HCT116 (cell line): ENCODE results near the gene SAXO2. TPM values are rescaled to one million over a fixed set of nuclear protein-coding genes. Genes with fewer than 3 reads are reported as not detected.
"Not testable (repeated sequence)": the region's sequence is repeated elsewhere in the genome, so short reads cannot be mapped to it uniquely, and the experiment has no call there.

Source experiments
- ATAC-seq: fragments of 200-7000 bp; cut with Tn5 transposase; 2 replicates; pipeline ENCODE4 v1.9.1; 2020; ENCODE audit warnings: mild to moderate bottlenecking, moderate library complexity
- BruUV-seq: library from RNA; stranded (reverse); fragments of 400-500 nt; replicated peaks from 2 replicates; lab custom pipeline; 2021; lab: Mats Ljungman, UMichigan
- CTCF ChIA-PET: fragments of 300-600 bp; sonication (Branson Sonifier 250); formaldehyde crosslinking; loops from one replicate; lab custom pipeline; 2021; ENCODE audit warnings: antibody characterized with exemption; lab: Charles Lee
- POLR2A ChIA-PET: fragments of 300-600, 350-600 bp; sonication (Branson Sonifier 250); formaldehyde crosslinking; loops from one replicate; lab custom pipeline; 2021; ENCODE audit warnings: antibody characterized with exemption; lab: Charles Lee
- RAD21 ChIA-PET, 2 experiments: fragments of 300-600 bp; sonication (Branson Sonifier 250); formaldehyde crosslinking; loops; one replicate each; lab custom pipeline; 2023; ENCODE audit warnings: low total read pairs in 2 of 2; ENCODE audit not compliant: uncharacterized antibody in 2 of 2, unreplicated experiment in 2 of 2, low non-redundant PET in 1 of 2; lab: Charles Lee
- DNase-seq: peaks from one replicate; pipeline ENCODE4 v3.0.0-alpha.2; 2010; ENCODE audit warnings: low read depth, low spot score
- H2AFZ ChIP-seq: fragments of 200-600 bp; shearing (Covaris generic), sonication (generic); 2 replicates; pipeline ENCODE4 v1.6.1; 2017; ENCODE audit warnings: low read depth, mixed run types, mixed read lengths, antibody characterized with exemption, low read length; ENCODE audit not compliant: poor library complexity, severe bottlenecking
- H3K27ac ChIP-seq: 2 replicates; pipeline ENCODE4 v1.5.1; 2012; ENCODE audit warnings: low read depth, low read length
- H3K27me3 ChIP-seq: fragments of 200-600 bp; sonication (generic); 2 replicates; pipeline ENCODE4 v1.6.1; 2016; ENCODE audit warnings: mixed run types, low read length, mixed read lengths; ENCODE audit not compliant: insufficient read depth
- H3K36me3 ChIP-seq, 2 experiments: fragments of 200-500 bp in 1 of 2; fragments of 200-600 bp in 1 of 2; sonication (Bioruptor generic) in 1 of 2; sonication (generic) in 1 of 2; 2 replicates each; pipeline versions ENCODE4 v1.5.1 to v1.6.1; 2014 to 2016; ENCODE audit warnings: low read length in 2 of 2, inconsistent platforms in 1 of 2, mixed read lengths in 1 of 2, mixed run types in 1 of 2; ENCODE audit not compliant: insufficient read depth in 2 of 2, control insufficient read depth in 1 of 2
- H3K4me1 ChIP-seq, 2 experiments: fragments of 200-600 bp in 1 of 2; sonication (generic) in 1 of 2; 2 replicates each; pipeline versions ENCODE4 v1.5.1 to v1.6.1; 2012 to 2017; ENCODE audit warnings: low read length in 2 of 2, inconsistent platforms in 1 of 2, mild to moderate bottlenecking in 1 of 2, mixed read lengths in 1 of 2, mixed run types in 1 of 2, moderate library complexity in 1 of 2; ENCODE audit not compliant: insufficient read depth in 2 of 2, control insufficient read depth in 1 of 2
- H3K4me2 ChIP-seq: fragments of 200-600 bp; sonication (generic); 2 replicates; pipeline ENCODE4 v1.6.1; 2017; ENCODE audit warnings: mixed run types, low read length, mixed read lengths
- H3K4me3 ChIP-seq, 2 experiments: fragments of 200-600 bp in 1 of 2; sonication (generic) in 1 of 2; replicated peaks in 1 of 2; 2 replicates each; pipeline ENCODE4 v1.5.1; 2011 to 2016; ENCODE audit warnings: low read length in 2 of 2, control low read depth in 1 of 2, low read depth in 1 of 2, mild to moderate bottlenecking in 1 of 2, mixed read lengths in 1 of 2, mixed run types in 1 of 2
- H3K79me2 ChIP-seq: fragments of 200-600 bp; sonication (generic); 2 replicates; pipeline ENCODE4 v1.6.1; 2017; ENCODE audit warnings: mild to moderate bottlenecking, mixed run types, low read length, moderate library complexity, mixed read lengths; ENCODE audit not compliant: insufficient read depth
- H3K9ac ChIP-seq: fragments of 200-600 bp; sonication (generic); 2 replicates; pipeline ENCODE4 v1.6.1; 2016; ENCODE audit warnings: low read length, mixed read lengths
- H3K9me2 ChIP-seq: fragments of 200-600 bp; sonication (generic), shearing (Covaris generic); 2 replicates; pipeline ENCODE4 v1.6.1; 2017; ENCODE audit warnings: mixed run types, mild to moderate bottlenecking, moderate library complexity; ENCODE audit not compliant: insufficient read depth
- H3K9me3 ChIP-seq, 2 experiments: fragments of 200-500 bp in 1 of 2; fragments of 200-600 bp in 1 of 2; sonication (Bioruptor generic) in 1 of 2; sonication (generic) in 1 of 2; 2 replicates each; pipeline ENCODE4 v1.6.1; 2014 to 2017; ENCODE audit warnings: low read length in 2 of 2, mixed read lengths in 2 of 2, inconsistent platforms in 1 of 2, low read depth in 1 of 2, mild to moderate bottlenecking in 1 of 2, mixed run types in 1 of 2, moderate library complexity in 1 of 2; ENCODE audit not compliant: control insufficient read depth in 1 of 2, insufficient read depth in 1 of 2
- H4K20me1 ChIP-seq: fragments of 200-600 bp; sonication (generic), shearing (Covaris generic); 2 replicates; pipeline ENCODE4 v1.6.1; 2017; ENCODE audit warnings: mixed run types, mild to moderate bottlenecking, moderate library complexity; ENCODE audit not compliant: insufficient read depth
- JUND ChIP-seq: IDR thresholded peaks from 2 replicates; pipeline ENCODE4 v1.6.1; 2012
- intact Hi-C: fragments of 100-400 bp; cut with micrococcal nuclease; formaldehyde crosslinking; loops from 2 replicates; pipeline ENCODE4 v1.10.0; 2022
- total RNA-seq: library from RNA; stranded (reverse); gene quantifications from one replicate; pipeline ENCODE4 v1.2.1, GENCODE V29; 2021; ENCODE audit not compliant: unreplicated experiment
- TF ChIP-seq, protein P1 (sequence below): IDR thresholded peaks from 2 replicates; pipeline ENCODE4 v1.6.1; 2012; ENCODE audit warnings: low read depth
- TF ChIP-seq, protein P2 (sequence below): IDR thresholded peaks from 2 replicates; pipeline ENCODE4 v1.6.1; 2012
- TF ChIP-seq, protein P3 (sequence below): IDR thresholded peaks from 2 replicates; pipeline ENCODE4 v1.6.1; 2012

SAXO2 gene
- total RNA-seq, 1 experiment from 2014 or later: 5.7 TPM

DNA sequence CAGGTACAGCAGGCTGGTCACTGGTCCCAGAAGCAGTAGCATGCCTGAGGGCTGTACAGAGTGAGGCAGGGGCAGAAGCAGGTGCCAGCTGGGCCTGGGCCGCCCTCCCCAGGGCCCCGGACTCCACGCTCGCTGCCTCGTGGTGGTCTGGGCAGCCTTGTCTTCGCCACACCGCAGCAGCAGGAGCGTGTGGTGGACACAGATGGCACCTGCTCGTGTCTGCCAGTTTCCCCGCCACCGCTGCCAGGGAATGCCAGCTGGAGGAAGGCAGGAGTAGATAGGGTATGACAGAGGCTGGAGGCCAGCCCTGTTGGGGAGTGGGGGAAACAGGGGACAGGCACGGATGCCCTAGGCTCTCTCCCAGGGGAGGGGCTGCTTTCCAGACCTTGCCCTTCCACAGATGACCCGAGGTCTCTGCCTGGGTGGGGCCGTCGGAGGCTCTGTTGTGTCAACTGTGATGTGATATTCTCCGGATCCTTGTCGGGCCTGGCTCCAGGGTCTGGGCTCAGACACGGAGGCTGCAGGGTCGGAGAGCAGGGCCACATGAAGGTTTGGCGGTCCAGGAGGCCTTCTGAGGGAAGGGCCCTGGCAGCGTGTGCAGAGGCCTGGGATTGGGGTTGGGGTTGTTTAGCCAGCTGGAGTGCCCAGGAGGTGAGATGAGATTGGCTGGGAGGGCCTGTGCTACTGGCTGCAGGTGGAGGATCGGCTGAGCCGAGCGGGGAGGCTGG, 53.1 kb downstream of the SAXO2 start:
- Histone ChIP-seq H2AFZ (no peak overlapping the region), H3K4me1 (no peaks in the 10 kb centered on the region), H3K9ac (no peak overlapping the region), H3K27ac (no peak overlapping the region), H3K4me3 (no peak overlapping the region), H3K36me3 (no peaks in the 10 kb centered on the region), H3K9me3 (no peaks in the 10 kb centered on the region), H3K9me2 (no peaks in the 10 kb centered on the region), H4K20me1 (no peaks in the 10 kb centered on the region), H3K4me2 (no peak overlapping the region), H3K27me3 (no peaks in the 10 kb centered on the region), H3K79me2 (no peaks in the 10 kb centered on the region)
- DNase-seq (no peak), ATAC-seq (no peak)
- TF ChIP-seq, protein P1, sequence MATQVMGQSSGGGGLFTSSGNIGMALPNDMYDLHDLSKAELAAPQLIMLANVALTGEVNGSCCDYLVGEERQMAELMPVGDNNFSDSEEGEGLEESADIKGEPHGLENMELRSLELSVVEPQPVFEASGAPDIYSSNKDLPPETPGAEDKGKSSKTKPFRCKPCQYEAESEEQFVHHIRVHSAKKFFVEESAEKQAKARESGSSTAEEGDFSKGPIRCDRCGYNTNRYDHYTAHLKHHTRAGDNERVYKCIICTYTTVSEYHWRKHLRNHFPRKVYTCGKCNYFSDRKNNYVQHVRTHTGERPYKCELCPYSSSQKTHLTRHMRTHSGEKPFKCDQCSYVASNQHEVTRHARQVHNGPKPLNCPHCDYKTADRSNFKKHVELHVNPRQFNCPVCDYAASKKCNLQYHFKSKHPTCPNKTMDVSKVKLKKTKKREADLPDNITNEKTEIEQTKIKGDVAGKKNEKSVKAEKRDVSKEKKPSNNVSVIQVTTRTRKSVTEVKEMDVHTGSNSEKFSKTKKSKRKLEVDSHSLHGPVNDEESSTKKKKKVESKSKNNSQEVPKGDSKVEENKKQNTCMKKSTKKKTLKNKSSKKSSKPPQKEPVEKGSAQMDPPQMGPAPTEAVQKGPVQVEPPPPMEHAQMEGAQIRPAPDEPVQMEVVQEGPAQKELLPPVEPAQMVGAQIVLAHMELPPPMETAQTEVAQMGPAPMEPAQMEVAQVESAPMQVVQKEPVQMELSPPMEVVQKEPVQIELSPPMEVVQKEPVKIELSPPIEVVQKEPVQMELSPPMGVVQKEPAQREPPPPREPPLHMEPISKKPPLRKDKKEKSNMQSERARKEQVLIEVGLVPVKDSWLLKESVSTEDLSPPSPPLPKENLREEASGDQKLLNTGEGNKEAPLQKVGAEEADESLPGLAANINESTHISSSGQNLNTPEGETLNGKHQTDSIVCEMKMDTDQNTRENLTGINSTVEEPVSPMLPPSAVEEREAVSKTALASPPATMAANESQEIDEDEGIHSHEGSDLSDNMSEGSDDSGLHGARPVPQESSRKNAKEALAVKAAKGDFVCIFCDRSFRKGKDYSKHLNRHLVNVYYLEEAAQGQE: no peak
- TF ChIP-seq JUND: no peak
- TF ChIP-seq, protein P2, sequence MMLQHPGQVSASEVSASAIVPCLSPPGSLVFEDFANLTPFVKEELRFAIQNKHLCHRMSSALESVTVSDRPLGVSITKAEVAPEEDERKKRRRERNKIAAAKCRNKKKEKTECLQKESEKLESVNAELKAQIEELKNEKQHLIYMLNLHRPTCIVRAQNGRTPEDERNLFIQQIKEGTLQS: no peak
- TF ChIP-seq, protein P3, sequence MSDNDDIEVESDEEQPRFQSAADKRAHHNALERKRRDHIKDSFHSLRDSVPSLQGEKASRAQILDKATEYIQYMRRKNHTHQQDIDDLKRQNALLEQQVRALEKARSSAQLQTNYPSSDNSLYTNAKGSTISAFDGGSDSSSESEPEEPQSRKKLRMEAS: no peak
- intact Hi-C loops: no loop called here
- ChIA-PET POLR2A (no interaction called here), CTCF (no interaction called here), RAD21 (no interaction called here)
- no TSS peak for BruUV-seq

DNA sequence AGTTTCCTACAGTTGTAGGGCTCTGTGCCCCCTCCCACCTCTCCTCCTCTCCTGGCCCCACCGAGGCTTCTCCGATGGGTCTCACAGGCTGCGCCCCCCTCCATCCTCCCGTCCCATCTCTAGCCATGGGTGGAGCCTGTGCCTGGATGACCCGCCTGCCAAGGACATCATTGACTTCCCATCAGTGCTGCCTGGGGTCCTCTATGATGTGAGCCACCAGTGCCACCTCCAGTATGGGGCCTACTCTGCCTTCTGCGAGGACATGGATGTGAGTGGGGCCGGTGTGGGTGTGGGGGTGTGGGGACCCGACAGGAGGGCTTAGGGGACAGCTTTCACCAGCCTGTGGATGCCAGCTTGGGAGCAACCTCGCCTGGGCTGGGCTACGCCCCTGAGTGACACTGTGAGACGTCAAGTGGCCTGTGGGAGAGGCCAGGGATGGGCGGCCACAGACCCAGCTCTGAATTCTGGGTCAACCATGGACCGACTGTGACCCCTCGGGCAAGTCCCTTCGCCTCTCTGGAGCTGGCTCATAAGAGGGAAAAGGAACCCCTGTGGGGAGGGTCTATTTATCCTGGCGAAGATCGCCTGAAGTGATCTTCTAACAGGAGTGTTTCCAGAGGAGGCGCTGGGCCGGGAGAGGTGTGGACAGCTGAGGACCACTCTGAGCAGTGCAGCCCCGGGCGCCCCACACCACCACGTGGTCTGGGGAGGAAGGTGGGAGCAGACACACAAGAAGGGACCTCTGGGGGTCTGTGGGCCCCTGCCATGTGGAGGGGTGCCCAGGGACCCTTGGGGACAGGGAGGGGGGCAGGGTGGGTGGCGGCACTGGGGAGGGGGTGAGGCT, 53.9 kb downstream of the SAXO2 start:
- RAD21 ChIA-PET, H3K79me2 ChIP-seq, ATAC-seq, H3K27ac ChIP-seq, H3K36me3 ChIP-seq, intact Hi-C loops, POLR2A ChIA-PET, H2AFZ ChIP-seq, H3K4me2 ChIP-seq, H3K4me1 ChIP-seq, BruUV-seq, H3K27me3 ChIP-seq, H3K9me3 ChIP-seq, H3K9me2 ChIP-seq, H4K20me1 ChIP-seq, DNase-seq, H3K9ac ChIP-seq, H3K4me3 ChIP-seq, CTCF ChIA-PET: not testable (repeated sequence)
